ENCODE results near the gene DDX5.
A peak's percentile ranks its signal among the peaks of the same experiment; 100 is the strongest.

DNA sequence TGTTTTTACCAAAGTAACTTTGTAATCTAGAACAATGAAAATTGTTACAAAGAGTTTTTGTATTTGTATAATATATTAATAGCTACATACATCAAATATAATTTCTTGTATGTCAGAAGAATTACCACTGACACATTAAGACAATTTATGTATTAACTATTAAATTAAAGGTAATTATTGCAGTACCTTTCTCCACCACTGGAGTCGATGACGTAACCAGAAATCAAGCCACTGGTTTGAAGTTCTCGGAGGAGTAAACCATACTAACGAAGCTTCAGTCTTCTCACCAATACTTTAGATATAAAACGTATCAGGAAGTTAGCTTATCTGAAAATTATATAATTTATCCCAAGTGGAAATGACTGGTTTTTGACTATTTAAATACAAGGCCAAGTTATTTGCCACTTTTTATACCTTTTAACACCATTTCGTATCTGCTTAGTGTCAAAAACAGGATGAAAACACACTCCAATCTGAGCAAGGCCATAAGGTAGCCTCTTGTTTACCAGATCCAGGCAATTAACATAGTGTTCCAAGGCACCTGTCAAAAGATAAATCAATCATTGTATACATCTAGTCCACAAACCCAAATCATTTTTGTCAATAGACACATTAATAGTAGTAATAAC lies 13.5 kb downstream of the DDX5 start:
- TF ChIP-seq EZH2 (IDR thresholded peaks at IDR 0.05; ENCODE audit: borderline replicate concordance, insufficient read depth, low read depth, low read length, poor library complexity, severe bottlenecking): no peak
- TF ChIP-seq, protein P1, sequence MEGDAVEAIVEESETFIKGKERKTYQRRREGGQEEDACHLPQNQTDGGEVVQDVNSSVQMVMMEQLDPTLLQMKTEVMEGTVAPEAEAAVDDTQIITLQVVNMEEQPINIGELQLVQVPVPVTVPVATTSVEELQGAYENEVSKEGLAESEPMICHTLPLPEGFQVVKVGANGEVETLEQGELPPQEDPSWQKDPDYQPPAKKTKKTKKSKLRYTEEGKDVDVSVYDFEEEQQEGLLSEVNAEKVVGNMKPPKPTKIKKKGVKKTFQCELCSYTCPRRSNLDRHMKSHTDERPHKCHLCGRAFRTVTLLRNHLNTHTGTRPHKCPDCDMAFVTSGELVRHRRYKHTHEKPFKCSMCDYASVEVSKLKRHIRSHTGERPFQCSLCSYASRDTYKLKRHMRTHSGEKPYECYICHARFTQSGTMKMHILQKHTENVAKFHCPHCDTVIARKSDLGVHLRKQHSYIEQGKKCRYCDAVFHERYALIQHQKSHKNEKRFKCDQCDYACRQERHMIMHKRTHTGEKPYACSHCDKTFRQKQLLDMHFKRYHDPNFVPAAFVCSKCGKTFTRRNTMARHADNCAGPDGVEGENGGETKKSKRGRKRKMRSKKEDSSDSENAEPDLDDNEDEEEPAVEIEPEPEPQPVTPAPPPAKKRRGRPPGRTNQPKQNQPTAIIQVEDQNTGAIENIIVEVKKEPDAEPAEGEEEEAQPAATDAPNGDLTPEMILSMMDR (IDR thresholded peaks at IDR 0.05): peak; percentile 75
